HCT116 (cell line): ENCODE measurements around the gene ERGIC1. TPM values are rescaled to one million over a fixed set of nuclear protein-coding genes. Genes with fewer than 3 reads are reported as not detected.

Experiments used
- ATAC-seq: fragments of 200-7000 bp; cut with Tn5 transposase; 2 replicates; pipeline ENCODE4 v1.9.1; 2020; ENCODE audit warnings: mild to moderate bottlenecking, moderate library complexity
- BruUV-seq: library from RNA; stranded (reverse); fragments of 400-500 nt; replicated peaks from 2 replicates; lab custom pipeline; 2021; lab: Mats Ljungman, UMichigan
- CTCF ChIA-PET: fragments of 300-600 bp; sonication (Branson Sonifier 250); formaldehyde crosslinking; loops from one replicate; lab custom pipeline; 2021; ENCODE audit warnings: antibody characterized with exemption; lab: Charles Lee
- POLR2A ChIA-PET: fragments of 300-600, 350-600 bp; sonication (Branson Sonifier 250); formaldehyde crosslinking; loops from one replicate; lab custom pipeline; 2021; ENCODE audit warnings: antibody characterized with exemption; lab: Charles Lee
- RAD21 ChIA-PET, 2 experiments: fragments of 300-600 bp; sonication (Branson Sonifier 250); formaldehyde crosslinking; loops; one replicate each; lab custom pipeline; 2023; ENCODE audit warnings: low total read pairs in 2 of 2; ENCODE audit not compliant: uncharacterized antibody in 2 of 2, unreplicated experiment in 2 of 2, low non-redundant PET in 1 of 2; lab: Charles Lee
- DNase-seq: peaks from one replicate; pipeline ENCODE4 v3.0.0-alpha.2; 2010; ENCODE audit warnings: low read depth, low spot score
- H2AFZ ChIP-seq: fragments of 200-600 bp; shearing (Covaris generic), sonication (generic); 2 replicates; pipeline ENCODE4 v1.6.1; 2017; ENCODE audit warnings: low read depth, mixed run types, mixed read lengths, antibody characterized with exemption, low read length; ENCODE audit not compliant: poor library complexity, severe bottlenecking
- H3K27ac ChIP-seq: 2 replicates; pipeline ENCODE4 v1.5.1; 2012; ENCODE audit warnings: low read depth, low read length
- H3K27me3 ChIP-seq: fragments of 200-600 bp; sonication (generic); 2 replicates; pipeline ENCODE4 v1.6.1; 2016; ENCODE audit warnings: mixed run types, low read length, mixed read lengths; ENCODE audit not compliant: insufficient read depth
- H3K36me3 ChIP-seq, 2 experiments: fragments of 200-500 bp in 1 of 2; fragments of 200-600 bp in 1 of 2; sonication (Bioruptor generic) in 1 of 2; sonication (generic) in 1 of 2; 2 replicates each; pipeline versions ENCODE4 v1.5.1 to v1.6.1; 2014 to 2016; ENCODE audit warnings: low read length in 2 of 2, inconsistent platforms in 1 of 2, mixed read lengths in 1 of 2, mixed run types in 1 of 2; ENCODE audit not compliant: insufficient read depth in 2 of 2, control insufficient read depth in 1 of 2
- H3K4me1 ChIP-seq, 2 experiments: fragments of 200-600 bp in 1 of 2; sonication (generic) in 1 of 2; 2 replicates each; pipeline versions ENCODE4 v1.5.1 to v1.6.1; 2012 to 2017; ENCODE audit warnings: low read length in 2 of 2, inconsistent platforms in 1 of 2, mild to moderate bottlenecking in 1 of 2, mixed read lengths in 1 of 2, mixed run types in 1 of 2, moderate library complexity in 1 of 2; ENCODE audit not compliant: insufficient read depth in 2 of 2, control insufficient read depth in 1 of 2
- H3K4me2 ChIP-seq: fragments of 200-600 bp; sonication (generic); 2 replicates; pipeline ENCODE4 v1.6.1; 2017; ENCODE audit warnings: mixed run types, low read length, mixed read lengths
- H3K4me3 ChIP-seq, 2 experiments: fragments of 200-600 bp in 1 of 2; sonication (generic) in 1 of 2; replicated peaks in 1 of 2; 2 replicates each; pipeline ENCODE4 v1.5.1; 2011 to 2016; ENCODE audit warnings: low read length in 2 of 2, control low read depth in 1 of 2, low read depth in 1 of 2, mild to moderate bottlenecking in 1 of 2, mixed read lengths in 1 of 2, mixed run types in 1 of 2
- H3K79me2 ChIP-seq: fragments of 200-600 bp; sonication (generic); 2 replicates; pipeline ENCODE4 v1.6.1; 2017; ENCODE audit warnings: mild to moderate bottlenecking, mixed run types, low read length, moderate library complexity, mixed read lengths; ENCODE audit not compliant: insufficient read depth
- H3K9ac ChIP-seq: fragments of 200-600 bp; sonication (generic); 2 replicates; pipeline ENCODE4 v1.6.1; 2016; ENCODE audit warnings: low read length, mixed read lengths
- H3K9me2 ChIP-seq: fragments of 200-600 bp; sonication (generic), shearing (Covaris generic); 2 replicates; pipeline ENCODE4 v1.6.1; 2017; ENCODE audit warnings: mixed run types, mild to moderate bottlenecking, moderate library complexity; ENCODE audit not compliant: insufficient read depth
- H3K9me3 ChIP-seq, 2 experiments: fragments of 200-500 bp in 1 of 2; fragments of 200-600 bp in 1 of 2; sonication (Bioruptor generic) in 1 of 2; sonication (generic) in 1 of 2; 2 replicates each; pipeline ENCODE4 v1.6.1; 2014 to 2017; ENCODE audit warnings: low read length in 2 of 2, mixed read lengths in 2 of 2, inconsistent platforms in 1 of 2, low read depth in 1 of 2, mild to moderate bottlenecking in 1 of 2, mixed run types in 1 of 2, moderate library complexity in 1 of 2; ENCODE audit not compliant: control insufficient read depth in 1 of 2, insufficient read depth in 1 of 2
- H4K20me1 ChIP-seq: fragments of 200-600 bp; sonication (generic), shearing (Covaris generic); 2 replicates; pipeline ENCODE4 v1.6.1; 2017; ENCODE audit warnings: mixed run types, mild to moderate bottlenecking, moderate library complexity; ENCODE audit not compliant: insufficient read depth
- ATF3 ChIP-seq: IDR thresholded peaks from 2 replicates; pipeline ENCODE4 v1.6.1; 2012
- CBX3 ChIP-seq: IDR thresholded peaks from 2 replicates; pipeline ENCODE4 v1.6.1; 2012; ENCODE audit warnings: low read depth
- CEBPB ChIP-seq: IDR thresholded peaks from 2 replicates; pipeline ENCODE4 v1.6.1; 2012; ENCODE audit warnings: low read depth
- EGR1 ChIP-seq: IDR thresholded peaks from 2 replicates; pipeline ENCODE4 v1.6.1; 2012; ENCODE audit warnings: low read depth
- EZH2 ChIP-seq: fragments of 200-600 bp; sonication (generic); IDR thresholded peaks from 2 replicates; pipeline ENCODE4 v1.6.1; 2017; ENCODE audit warnings: antibody characterized with exemption, mixed run types
- EZH2phosphoT487 ChIP-seq: fragments of 200-600 bp; IDR thresholded peaks from 2 replicates; pipeline ENCODE4 v1.6.1; 2018; ENCODE audit warnings: antibody characterized with exemption, borderline replicate concordance
- FOSL1 ChIP-seq: IDR thresholded peaks from 2 replicates; pipeline ENCODE4 v1.6.1; 2012; ENCODE audit warnings: low read depth
- JUND ChIP-seq: IDR thresholded peaks from 2 replicates; pipeline ENCODE4 v1.6.1; 2012
- MAX ChIP-seq: IDR thresholded peaks from 2 replicates; pipeline ENCODE4 v1.6.1; 2012
- POLR2AphosphoS5 ChIP-seq: IDR thresholded peaks from 2 replicates; pipeline ENCODE4 v1.6.1; 2011; ENCODE audit warnings: mild to moderate bottlenecking, low read depth, low read length, moderate library complexity
- RAD21 ChIP-seq: IDR thresholded peaks from 2 replicates; pipeline ENCODE4 v1.6.1; 2012; ENCODE audit warnings: low read depth, mild to moderate bottlenecking
- SIN3A ChIP-seq: IDR thresholded peaks from 2 replicates; pipeline ENCODE4 v1.6.1; 2012; ENCODE audit warnings: low read depth
- SP1 ChIP-seq: IDR thresholded peaks from 2 replicates; pipeline ENCODE4 v1.6.1; 2012; ENCODE audit warnings: low read depth
- SRF ChIP-seq: IDR thresholded peaks from 2 replicates; pipeline ENCODE4 v1.6.1; 2012; ENCODE audit warnings: low read depth
- TCF7L2 ChIP-seq: IDR thresholded peaks from 2 replicates; pipeline ENCODE4 v1.7.0; 2011; ENCODE audit warnings: borderline replicate concordance, inconsistent platforms; ENCODE audit not compliant: insufficient read depth, insufficient read length; ENCODE audit errors: extremely low read depth
- YY1 ChIP-seq: IDR thresholded peaks from 2 replicates; pipeline ENCODE4 v1.6.1; 2011; ENCODE audit warnings: low read length, low read depth, moderate library complexity, mild to moderate bottlenecking; ENCODE audit not compliant: insufficient replicate concordance; ENCODE audit errors: extremely low read depth
- ZBTB33 ChIP-seq: IDR thresholded peaks from 2 replicates; pipeline ENCODE4 v1.6.1; 2011; ENCODE audit warnings: mild to moderate bottlenecking, low read length, moderate library complexity; ENCODE audit not compliant: insufficient replicate concordance; ENCODE audit errors: extremely low read depth
- ZFX ChIP-seq: fragments of 450-650 bp; IDR thresholded peaks from 2 replicates; pipeline ENCODE4 v1.6.1; 2017
- intact Hi-C: fragments of 100-400 bp; cut with micrococcal nuclease; formaldehyde crosslinking; loops from 2 replicates; pipeline ENCODE4 v1.10.0; 2022
- total RNA-seq: library from RNA; stranded (reverse); gene quantifications from one replicate; pipeline ENCODE4 v1.2.1, GENCODE V29; 2021; ENCODE audit not compliant: unreplicated experiment
- TF ChIP-seq, protein P1 (sequence below), 3 experiments: fragments of 200-600 bp in 1 of 3; sonication (generic) in 1 of 3; IDR thresholded peaks in 2 of 3; conservative IDR thresholded peaks in 1 of 3; 2 replicates each; pipeline ENCODE4 v1.5.1; 2012 to 2017; ENCODE audit warnings: low read depth in 2 of 3, low read length in 2 of 3, antibody characterized with exemption in 1 of 3, borderline replicate concordance in 1 of 3, control low read depth in 1 of 3, mild to moderate bottlenecking in 1 of 3, mixed read lengths in 1 of 3, mixed run types in 1 of 3, moderate library complexity in 1 of 3; ENCODE audit not compliant: insufficient read depth in 1 of 3
- TF ChIP-seq, protein P2 (sequence below): IDR thresholded peaks from 2 replicates; pipeline ENCODE4 v1.6.1; 2012; ENCODE audit warnings: low read depth

The ERGIC1 gene
- total RNA-seq, 1 experiment from 2014 or later: 73.3 TPM

- Histone ChIP-seq H3K9me3 (no peaks in the 10 kb centered on the region), H3K4me3 (no peak overlapping the region), H3K27ac (peak overlapping the region; percentile 21; the same call in 1 of the 2 replicates), H3K27me3 (no peaks in the 10 kb centered on the region), H3K4me1 (peaks cover 7 to 50% of the 10 kb centered on the region in 2 experiments; a peak in 3 of 4 replicates), H3K4me2 (peak overlapping the region; percentile 48), H3K79me2 (no peaks in the 10 kb centered on the region), H2AFZ (peak overlapping the region; percentile 28), H3K36me3 (no peaks in the 10 kb centered on the region), H3K9ac (no peak overlapping the region), H3K9me2 (no peaks in the 10 kb centered on the region), H4K20me1 (no peaks in the 10 kb centered on the region)
- intact Hi-C loops: no loop called here
- ATAC-seq: peak; percentile 33; the same call in 1 of the 2 replicates
- POLR2A ChIA-PET: interaction anchor here (1.6 kb wide), 1 partner anchor 24 kb away, joined by 4 read pairs; no protein-coding TSS in a partner anchor
- TF ChIP-seq FOSL1 (peak; percentile 58), ZFX (no peak), POLR2AphosphoS5 (no peak), EGR1 (no peak), YY1 (no peak), EZH2 (no peak), SRF (0 out of 2 replicates have a peak, but pooled peaks have one; percentile 52), CEBPB (peak; percentile 74), TCF7L2 (no peak), EZH2phosphoT487 (no peak), SP1 (peak; percentile 59), MAX (no peak), JUND (peak; percentile 63), ATF3 (no peak), CBX3 (no peak), SIN3A (peak; percentile 32; the same call in 1 of the 2 replicates), ZBTB33 (no peak), RAD21 (no peak; the same call in 1 of the 2 replicates)
- TF ChIP-seq, protein P1, sequence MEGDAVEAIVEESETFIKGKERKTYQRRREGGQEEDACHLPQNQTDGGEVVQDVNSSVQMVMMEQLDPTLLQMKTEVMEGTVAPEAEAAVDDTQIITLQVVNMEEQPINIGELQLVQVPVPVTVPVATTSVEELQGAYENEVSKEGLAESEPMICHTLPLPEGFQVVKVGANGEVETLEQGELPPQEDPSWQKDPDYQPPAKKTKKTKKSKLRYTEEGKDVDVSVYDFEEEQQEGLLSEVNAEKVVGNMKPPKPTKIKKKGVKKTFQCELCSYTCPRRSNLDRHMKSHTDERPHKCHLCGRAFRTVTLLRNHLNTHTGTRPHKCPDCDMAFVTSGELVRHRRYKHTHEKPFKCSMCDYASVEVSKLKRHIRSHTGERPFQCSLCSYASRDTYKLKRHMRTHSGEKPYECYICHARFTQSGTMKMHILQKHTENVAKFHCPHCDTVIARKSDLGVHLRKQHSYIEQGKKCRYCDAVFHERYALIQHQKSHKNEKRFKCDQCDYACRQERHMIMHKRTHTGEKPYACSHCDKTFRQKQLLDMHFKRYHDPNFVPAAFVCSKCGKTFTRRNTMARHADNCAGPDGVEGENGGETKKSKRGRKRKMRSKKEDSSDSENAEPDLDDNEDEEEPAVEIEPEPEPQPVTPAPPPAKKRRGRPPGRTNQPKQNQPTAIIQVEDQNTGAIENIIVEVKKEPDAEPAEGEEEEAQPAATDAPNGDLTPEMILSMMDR (IDR thresholded peaks at IDR 0.05 in 2 of 3, conservative IDR thresholded peaks at IDR 0.05 in 1 of 3; ENCODE audit: borderline replicate concordance in 1 of 3, insufficient read depth in 1 of 3, low read depth in 2 of 3, low read length in 2 of 3): no peak
- TF ChIP-seq, protein P2, sequence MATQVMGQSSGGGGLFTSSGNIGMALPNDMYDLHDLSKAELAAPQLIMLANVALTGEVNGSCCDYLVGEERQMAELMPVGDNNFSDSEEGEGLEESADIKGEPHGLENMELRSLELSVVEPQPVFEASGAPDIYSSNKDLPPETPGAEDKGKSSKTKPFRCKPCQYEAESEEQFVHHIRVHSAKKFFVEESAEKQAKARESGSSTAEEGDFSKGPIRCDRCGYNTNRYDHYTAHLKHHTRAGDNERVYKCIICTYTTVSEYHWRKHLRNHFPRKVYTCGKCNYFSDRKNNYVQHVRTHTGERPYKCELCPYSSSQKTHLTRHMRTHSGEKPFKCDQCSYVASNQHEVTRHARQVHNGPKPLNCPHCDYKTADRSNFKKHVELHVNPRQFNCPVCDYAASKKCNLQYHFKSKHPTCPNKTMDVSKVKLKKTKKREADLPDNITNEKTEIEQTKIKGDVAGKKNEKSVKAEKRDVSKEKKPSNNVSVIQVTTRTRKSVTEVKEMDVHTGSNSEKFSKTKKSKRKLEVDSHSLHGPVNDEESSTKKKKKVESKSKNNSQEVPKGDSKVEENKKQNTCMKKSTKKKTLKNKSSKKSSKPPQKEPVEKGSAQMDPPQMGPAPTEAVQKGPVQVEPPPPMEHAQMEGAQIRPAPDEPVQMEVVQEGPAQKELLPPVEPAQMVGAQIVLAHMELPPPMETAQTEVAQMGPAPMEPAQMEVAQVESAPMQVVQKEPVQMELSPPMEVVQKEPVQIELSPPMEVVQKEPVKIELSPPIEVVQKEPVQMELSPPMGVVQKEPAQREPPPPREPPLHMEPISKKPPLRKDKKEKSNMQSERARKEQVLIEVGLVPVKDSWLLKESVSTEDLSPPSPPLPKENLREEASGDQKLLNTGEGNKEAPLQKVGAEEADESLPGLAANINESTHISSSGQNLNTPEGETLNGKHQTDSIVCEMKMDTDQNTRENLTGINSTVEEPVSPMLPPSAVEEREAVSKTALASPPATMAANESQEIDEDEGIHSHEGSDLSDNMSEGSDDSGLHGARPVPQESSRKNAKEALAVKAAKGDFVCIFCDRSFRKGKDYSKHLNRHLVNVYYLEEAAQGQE: no peak
- RAD21 ChIA-PET: no interaction called here
- CTCF ChIA-PET: interaction anchor here (1.4 kb wide), 1 partner anchor 84 kb away, joined by 3 read pairs; no protein-coding TSS in a partner anchor
- no peak for DNase-seq
- no TSS peak for BruUV-seq
Measured at GRCh38 chr5:172801179-172801671, 32.8 kb upstream of the ERGIC1 start.
